Measurements from ENCODE around the gene ALG14. TPM values are rescaled to one million over a fixed set of nuclear protein-coding genes. Genes with fewer than 3 reads are reported as not detected.
A peak's percentile ranks its signal among the peaks of the same experiment; 100 is the strongest.

The ALG14 gene
- total and polyA plus RNA-seq, 5 donors = 0.97 to 7.4 (median 3.7) TPM

GRCh38 chr1:95089650-95090287 lies 17.0 kb upstream of the ALG14 start:
- WGBS = 93% methylated on average over 6 of the region's 6 CpGs
- intact Hi-C loops (cut with DNase I) = loop anchor here in 3 of 4 donors (5.0 to 10.0 kb wide), 2 partner anchors 143 to 145 kb away; partner anchors contain the start of gene RWDD3 (in 3 of the 3)

GRCh38 chr1:95088303-95088702 lies 15.6 kb upstream of the ALG14 start:
- Histone ChIP-seq H3K4me3 (ENCODE audit: low read length) (no peak overlapping the region), H3K27me3 (ENCODE audit: control insufficient read depth, insufficient read depth) (no peaks in the 10 kb centered on the region), H3K27ac (ENCODE audit: low read length) (no peak overlapping the region), H3K9me3 (ENCODE audit: control insufficient read depth, low read length) (no peaks in the 10 kb centered on the region), H3K4me1 (ENCODE audit: control insufficient read depth, insufficient read depth, low read length) (peaks cover 1% of the 10 kb centered on the region)
- intact Hi-C loops (cut with DNase I) = loop anchor here in 3 of 4 donors (5.0 to 10.0 kb wide), 2 partner anchors 144 to 146 kb away; partner anchors contain the start of gene RWDD3 (in 3 of the 3)
- ATAC-seq = no peak
- WGBS = 53% methylated on average over 1 of the region's 1 CpG
- DNase-seq = no peak

More at GRCh38 chr1:95089650-95090287, 17.0 kb upstream of the ALG14 start:
- no peak overlapping the region for H3K4me3 ChIP-seq (ENCODE audit: low read length)
- DNase-seq (no peak), ATAC-seq (no peak)
- H3K27ac ChIP-seq (ENCODE audit: low read length) = no peak overlapping the region
- no peaks in the 10 kb centered on the region for H3K27me3 ChIP-seq (ENCODE audit: control insufficient read depth, insufficient read depth)
- H3K4me1 ChIP-seq (ENCODE audit: control insufficient read depth, insufficient read depth, low read length) = peaks cover 1% of the 10 kb centered on the region
- no peaks in the 10 kb centered on the region for H3K9me3 ChIP-seq (ENCODE audit: control insufficient read depth, low read length)

- WGBS = 7% methylated on average over 5 of the region's 5 CpGs
- Histone ChIP-seq H3K4me1 (ENCODE audit: control insufficient read depth, insufficient read depth, low read length) (peaks cover 1% of the 10 kb centered on the region), H3K9me3 (ENCODE audit: control insufficient read depth, low read length) (no peaks in the 10 kb centered on the region), H3K4me3 (ENCODE audit: low read length) (no peak overlapping the region), H3K27ac (ENCODE audit: low read length) (peak overlapping the region; percentile 40), H3K27me3 (ENCODE audit: control insufficient read depth, insufficient read depth) (no peaks in the 10 kb centered on the region)
- intact Hi-C loops (cut with DNase I) = loop anchor here in 3 of 4 donors (5.0 to 10.0 kb wide), 2 partner anchors 145 to 148 kb away; partner anchors contain the start of gene RWDD3 (in 3 of the 3)
- DNase-seq = no peak
- ATAC-seq = peak; percentile 91 to 93
These were observed 14.3 kb upstream of the ALG14 start for GRCh38 chr1:95086949-95087533.

- ATAC-seq (no peak), DNase-seq (no peak)
- Histone ChIP-seq H3K27ac (ENCODE audit: low read length) (no peak overlapping the region), H3K27me3 (ENCODE audit: control insufficient read depth, insufficient read depth) (no peaks in the 10 kb centered on the region), H3K4me3 (ENCODE audit: low read length) (no peak overlapping the region), H3K9me3 (ENCODE audit: control insufficient read depth, low read length) (no peaks in the 10 kb centered on the region), H3K4me1 (ENCODE audit: control insufficient read depth, insufficient read depth, low read length) (peaks cover 1% of the 10 kb centered on the region)
- intact Hi-C loops (cut with DNase I) = loop anchor here (2.0 to 10.0 kb wide), 3 partner anchors 147 to 149 kb away; partner anchors contain the start of gene RWDD3 (in 3 of the 4)
- WGBS = 67% methylated on average over 2 of the region's 2 CpGs
These were observed 12.6 kb upstream of the ALG14 start for GRCh38 chr1:95085376-95085775.

- Histone ChIP-seq H3K27me3 (ENCODE audit: control insufficient read depth, insufficient read depth) (no peaks in the 10 kb centered on the region), H3K9me3 (ENCODE audit: control insufficient read depth, low read length) (no peaks in the 10 kb centered on the region), H3K27ac (ENCODE audit: low read length) (peak overlapping the region; percentile 48), H3K4me1 (ENCODE audit: control insufficient read depth, insufficient read depth, low read length) (peaks cover 1% of the 10 kb centered on the region), H3K4me3 (ENCODE audit: low read length) (no peak overlapping the region)
- ATAC-seq (peak in 1 of 2 donors; percentile 26), DNase-seq (no peak)
- intact Hi-C loops (cut with DNase I) = loop anchor here (2.0 to 10.0 kb wide), 3 partner anchors 148 to 150 kb away; partner anchors contain the start of gene RWDD3 (in 3 of the 4)
- WGBS = 72% methylated on average over 8 of the region's 8 CpGs
These were observed 11.8 kb upstream of the ALG14 start for GRCh38 chr1:95084317-95085176.

GRCh38 chr1:95080879-95081278 lies 8.1 kb upstream of the ALG14 start:
- DNase-seq = no peak
- H3K4me3 ChIP-seq (ENCODE audit: low read length) = no peak overlapping the region
- WGBS = 57% methylated on average over 1 of the region's 1 CpG
- intact Hi-C loops (cut with DNase I) = loop anchor here in 2 of 4 donors (10.0 kb wide), 1 partner anchor 154 kb away; the partner anchor contains the start of gene RWDD3 (in 2 of the 2)
- no peak for ATAC-seq
- H3K4me1 ChIP-seq (ENCODE audit: control insufficient read depth, insufficient read depth, low read length) = no peaks in the 10 kb centered on the region
- no peaks in the 10 kb centered on the region for H3K9me3 ChIP-seq (ENCODE audit: control insufficient read depth, low read length)
- H3K27me3 ChIP-seq (ENCODE audit: control insufficient read depth, insufficient read depth) = no peaks in the 10 kb centered on the region
- no peak overlapping the region for H3K27ac ChIP-seq (ENCODE audit: low read length)

- Histone ChIP-seq H3K27me3 (ENCODE audit: control insufficient read depth, insufficient read depth) (no peaks in the 10 kb centered on the region), H3K4me3 (ENCODE audit: low read length) (no peak overlapping the region), H3K4me1 (ENCODE audit: control insufficient read depth, insufficient read depth, low read length) (no peaks in the 10 kb centered on the region), H3K27ac (ENCODE audit: low read length) (no peak overlapping the region), H3K9me3 (ENCODE audit: control insufficient read depth, low read length) (no peaks in the 10 kb centered on the region)
- DNase-seq (no peak), ATAC-seq (no peak)
- intact Hi-C loops (cut with DNase I) = loop anchor here in 2 of 4 donors (10.0 kb wide), 1 partner anchor 154 kb away; the partner anchor contains the start of gene RWDD3 (in 2 of the 2)
- 81% methylated on average over 1 of the region's 1 CpG for WGBS
These were observed 7.7 kb upstream of the ALG14 start for GRCh38 chr1:95080446-95080845.

- DNase-seq (no peak), ATAC-seq (no peak)
- H3K27ac ChIP-seq (ENCODE audit: low read length) = no peak overlapping the region
- peaks cover 3% of the 10 kb centered on the region for H3K4me1 ChIP-seq (ENCODE audit: control insufficient read depth, insufficient read depth, low read length)
- H3K9me3 ChIP-seq (ENCODE audit: control insufficient read depth, low read length) = no peaks in the 10 kb centered on the region
- intact Hi-C loops (cut with DNase I) = no loop called here
- H3K27me3 ChIP-seq (ENCODE audit: control insufficient read depth, insufficient read depth) = no peaks in the 10 kb centered on the region
- no peak overlapping the region for H3K4me3 ChIP-seq (ENCODE audit: low read length)
These were observed 3.3 kb upstream of the ALG14 start for GRCh38 chr1:95076034-95076433.

- Histone ChIP-seq H3K27me3 (ENCODE audit: control insufficient read depth, insufficient read depth) (no peaks in the 10 kb centered on the region), H3K27ac (ENCODE audit: low read length) (peak overlapping the region; percentile 93), H3K9me3 (ENCODE audit: control insufficient read depth, low read length) (no peaks in the 10 kb centered on the region), H3K4me3 (ENCODE audit: low read length) (peak overlapping the region; percentile 87), H3K4me1 (ENCODE audit: control insufficient read depth, insufficient read depth, low read length) (peaks cover 3% of the 10 kb centered on the region)
- 16% methylated on average over 3 of the region's 3 CpGs for WGBS
- ATAC-seq = peak in 1 of 2 donors; percentile 12
- DNase-seq = no peak
- intact Hi-C loops (cut with DNase I) = loop anchor here in 2 of 4 donors (5.0 kb wide), 1 partner anchor 159 kb away; the partner anchor contains the start of gene RWDD3 (in 2 of the 2)
These were observed 695 bp upstream of the ALG14 start for GRCh38 chr1:95073446-95073845.

GRCh38 chr1:95072117-95072516 lies 634 bp downstream of the ALG14 start:
- 14% methylated on average over 7 of the region's 7 CpGs for WGBS
- intact Hi-C loops (cut with DNase I) = loop anchor here in 2 of 4 donors (5.0 kb wide), 1 partner anchor 160 kb away; the partner anchor contains the start of gene RWDD3 (in 2 of the 2)

More at GRCh38 chr1:95072117-95072516, 634 bp downstream of the ALG14 start:
- H3K9me3 ChIP-seq (ENCODE audit: control insufficient read depth, low read length) = no peaks in the 10 kb centered on the region
- DNase-seq (no peak), ATAC-seq (no peak)
- H3K27ac ChIP-seq (ENCODE audit: low read length) = no peak overlapping the region
- H3K4me1 ChIP-seq (ENCODE audit: control insufficient read depth, insufficient read depth, low read length) = peaks cover 4% of the 10 kb centered on the region
- no peaks in the 10 kb centered on the region for H3K27me3 ChIP-seq (ENCODE audit: control insufficient read depth, insufficient read depth)
- H3K4me3 ChIP-seq (ENCODE audit: low read length) = peak overlapping the region; percentile 87
